ENCODE results near the gene IPO5. TPM values are rescaled to one million over a fixed set of nuclear protein-coding genes. Genes with fewer than 3 reads are reported as not detected.

IPO5 gene
- total and polyA plus RNA-seq, 9 donors = 53.9 to 200 (median 130) TPM

- Histone ChIP-seq H3K27me3 (no peaks in the 10 kb centered on the region), H3K27ac (no peak overlapping the region), H3K9me3 (no peaks in the 10 kb centered on the region), H3K4me3 (no peak overlapping the region), H3K4me1 (ENCODE audit: insufficient read depth) (no peaks in the 10 kb centered on the region), H3K36me3 (no peaks in the 10 kb centered on the region)
- TF ChIP-seq EP300 (IDR thresholded peaks at IDR 0.05) (no peak), POLR2A (IDR thresholded peaks at IDR 0.05) (no peak)
- TF ChIP-seq, protein P1, sequence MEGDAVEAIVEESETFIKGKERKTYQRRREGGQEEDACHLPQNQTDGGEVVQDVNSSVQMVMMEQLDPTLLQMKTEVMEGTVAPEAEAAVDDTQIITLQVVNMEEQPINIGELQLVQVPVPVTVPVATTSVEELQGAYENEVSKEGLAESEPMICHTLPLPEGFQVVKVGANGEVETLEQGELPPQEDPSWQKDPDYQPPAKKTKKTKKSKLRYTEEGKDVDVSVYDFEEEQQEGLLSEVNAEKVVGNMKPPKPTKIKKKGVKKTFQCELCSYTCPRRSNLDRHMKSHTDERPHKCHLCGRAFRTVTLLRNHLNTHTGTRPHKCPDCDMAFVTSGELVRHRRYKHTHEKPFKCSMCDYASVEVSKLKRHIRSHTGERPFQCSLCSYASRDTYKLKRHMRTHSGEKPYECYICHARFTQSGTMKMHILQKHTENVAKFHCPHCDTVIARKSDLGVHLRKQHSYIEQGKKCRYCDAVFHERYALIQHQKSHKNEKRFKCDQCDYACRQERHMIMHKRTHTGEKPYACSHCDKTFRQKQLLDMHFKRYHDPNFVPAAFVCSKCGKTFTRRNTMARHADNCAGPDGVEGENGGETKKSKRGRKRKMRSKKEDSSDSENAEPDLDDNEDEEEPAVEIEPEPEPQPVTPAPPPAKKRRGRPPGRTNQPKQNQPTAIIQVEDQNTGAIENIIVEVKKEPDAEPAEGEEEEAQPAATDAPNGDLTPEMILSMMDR (IDR thresholded peaks at IDR 0.05) = no peak
- 68 to 75% (median 70%) methylated on average over 9 of the region's 9 CpGs for WGBS, 3 donors
- DNase-seq = no peak
- intact Hi-C loops (cut with DNase I) = loop anchor here in 1 of 4 donors (10.0 kb wide), 1 partner anchor 627 kb away; no protein-coding TSS in a partner anchor
Observed at GRCh38 chr13:98048265-98048664, 94.8 kb downstream of the IPO5 start.

DNA sequence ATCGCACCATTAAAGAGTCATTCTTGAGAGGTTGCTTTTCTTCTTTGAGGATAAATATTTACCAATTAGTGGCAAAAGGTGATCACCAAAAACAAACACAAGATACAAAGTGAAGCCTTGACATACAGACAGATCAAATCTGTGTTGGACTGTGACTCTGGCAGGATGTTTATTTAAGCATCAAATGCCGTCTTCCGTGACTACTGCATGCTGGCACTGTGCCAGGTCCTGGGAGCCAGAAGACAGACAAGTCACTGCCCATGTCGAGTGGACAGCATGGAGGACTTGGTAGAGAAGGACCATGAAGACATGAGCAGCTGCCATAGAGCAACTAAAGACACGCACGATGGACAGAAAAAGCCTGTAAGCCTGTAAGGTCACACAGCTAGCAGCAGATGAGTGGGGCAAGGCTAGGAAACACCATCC is 96.6 kb downstream of the IPO5 start:
- no peaks in the 10 kb centered on the region for H3K27me3 ChIP-seq
- WGBS, 3 donors = 49 to 60% (median 52%) methylated on average over 6 of the region's 6 CpGs
- no peak overlapping the region for H3K4me3 ChIP-seq
- no peak overlapping the region for H3K27ac ChIP-seq
- no peaks in the 10 kb centered on the region for H3K9me3 ChIP-seq
- TF ChIP-seq POLR2A (IDR thresholded peaks at IDR 0.05) (no peak), EP300 (IDR thresholded peaks at IDR 0.05) (no peak)
- TF ChIP-seq, protein P1 (IDR thresholded peaks at IDR 0.05) = no peak
- intact Hi-C loops (cut with DNase I) = no loop called here
- H3K36me3 ChIP-seq = no peaks in the 10 kb centered on the region
- no peaks in the 10 kb centered on the region for H3K4me1 ChIP-seq (ENCODE audit: insufficient read depth)
- DNase-seq = no peak

GRCh38 chr13:98052412-98052811 is 98.9 kb downstream of the IPO5 start:
- Histone ChIP-seq H3K36me3 (no peaks in the 10 kb centered on the region), H3K9me3 (no peaks in the 10 kb centered on the region), H3K27me3 (no peaks in the 10 kb centered on the region), H3K4me3 (no peak overlapping the region), H3K27ac (no peak overlapping the region), H3K4me1 (ENCODE audit: insufficient read depth) (no peaks in the 10 kb centered on the region)
- intact Hi-C loops (cut with DNase I) = no loop called here
- no peak for DNase-seq
- TF ChIP-seq, protein P1 (IDR thresholded peaks at IDR 0.05) = no peak
- TF ChIP-seq POLR2A (IDR thresholded peaks at IDR 0.05) = no peak
- TF ChIP-seq EP300 (IDR thresholded peaks at IDR 0.05) = no peak
- WGBS, 3 donors = 93 to 98% (median 95%) methylated on average over 6 of the region's 6 CpGs

- H3K9me3 ChIP-seq = no peaks in the 10 kb centered on the region
- no peak overlapping the region for H3K27ac ChIP-seq
- 78 to 81% (median 79%) methylated on average over 6 of the region's 6 CpGs for WGBS, 3 donors
- intact Hi-C loops (cut with DNase I) = no loop called here
- TF ChIP-seq, protein P1 (IDR thresholded peaks at IDR 0.05) = no peak
- TF ChIP-seq EP300 (IDR thresholded peaks at IDR 0.05) = no peak
- no peak for TF ChIP-seq POLR2A (IDR thresholded peaks at IDR 0.05)
- H3K4me3 ChIP-seq = no peak overlapping the region
- no peaks in the 10 kb centered on the region for H3K36me3 ChIP-seq
- H3K4me1 ChIP-seq (ENCODE audit: insufficient read depth) = no peaks in the 10 kb centered on the region
- no peaks in the 10 kb centered on the region for H3K27me3 ChIP-seq
- no peak for DNase-seq
Observed at GRCh38 chr13:98054301-98054700, 100.8 kb downstream of the IPO5 start.

All from ovary (tissue), 9 donors.